Body of pancreas (tissue), 4 donors: ENCODE data around the gene WDR7.

Source experiments
- POLR2A ChIP-seq, 3 donors: fragments of 450-650 bp; IDR thresholded peaks; one replicate each; pipeline ENCODE4 v1.6.1; 2016; ENCODE audit warnings: antibody characterized with exemption in 3 of 3, mild to moderate bottlenecking in 2 of 3
- TF ChIP-seq, protein P1 (sequence below), 7 experiments: fragments of 450-650 bp in 4 of 7; fragments of 200-600 bp in 3 of 7; sonication (generic) in 3 of 7; IDR thresholded peaks; one replicate each; pipeline ENCODE4 v1.5.1; 2016 to 2019; ENCODE audit warnings: antibody characterized with exemption in 7 of 7

DNA sequence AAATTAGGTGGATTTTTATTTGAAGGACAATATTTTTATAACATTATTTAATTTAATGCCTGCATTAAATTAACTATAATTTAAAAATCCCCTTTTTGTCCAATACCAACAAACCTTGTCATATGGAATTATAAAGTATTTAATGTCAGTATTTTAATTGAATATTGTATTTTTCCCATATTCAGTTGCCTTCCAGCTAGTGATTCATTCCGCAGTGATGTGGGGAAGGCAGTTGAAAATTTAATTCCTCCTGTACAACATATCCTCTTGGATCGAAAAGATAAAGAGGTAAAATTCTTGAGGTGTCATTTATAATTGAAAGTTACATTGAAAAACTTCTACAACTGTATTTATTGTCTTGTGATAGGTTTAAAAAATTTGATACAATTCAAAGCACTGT is 40.4 kb downstream of the WDR7 start:
- TF ChIP-seq, protein P1, sequence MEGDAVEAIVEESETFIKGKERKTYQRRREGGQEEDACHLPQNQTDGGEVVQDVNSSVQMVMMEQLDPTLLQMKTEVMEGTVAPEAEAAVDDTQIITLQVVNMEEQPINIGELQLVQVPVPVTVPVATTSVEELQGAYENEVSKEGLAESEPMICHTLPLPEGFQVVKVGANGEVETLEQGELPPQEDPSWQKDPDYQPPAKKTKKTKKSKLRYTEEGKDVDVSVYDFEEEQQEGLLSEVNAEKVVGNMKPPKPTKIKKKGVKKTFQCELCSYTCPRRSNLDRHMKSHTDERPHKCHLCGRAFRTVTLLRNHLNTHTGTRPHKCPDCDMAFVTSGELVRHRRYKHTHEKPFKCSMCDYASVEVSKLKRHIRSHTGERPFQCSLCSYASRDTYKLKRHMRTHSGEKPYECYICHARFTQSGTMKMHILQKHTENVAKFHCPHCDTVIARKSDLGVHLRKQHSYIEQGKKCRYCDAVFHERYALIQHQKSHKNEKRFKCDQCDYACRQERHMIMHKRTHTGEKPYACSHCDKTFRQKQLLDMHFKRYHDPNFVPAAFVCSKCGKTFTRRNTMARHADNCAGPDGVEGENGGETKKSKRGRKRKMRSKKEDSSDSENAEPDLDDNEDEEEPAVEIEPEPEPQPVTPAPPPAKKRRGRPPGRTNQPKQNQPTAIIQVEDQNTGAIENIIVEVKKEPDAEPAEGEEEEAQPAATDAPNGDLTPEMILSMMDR (IDR thresholded peaks at IDR 0.05) = no peak
- TF ChIP-seq POLR2A (IDR thresholded peaks at IDR 0.05) = no peak
